A673 (cell line): ENCODE data around the gene C1QTNF9.

Experiments
- CTCF ChIP-seq: fragments of 300-800, 200-600 bp; sonication (generic); conservative IDR thresholded peaks from 2 replicates; pipeline ENCODE4 v1.5.1; 2017; ENCODE audit warnings: low read depth, mild to moderate bottlenecking, antibody characterized with exemption, low read length, moderate library complexity, mixed read lengths
- EZH2 ChIP-seq: fragments of 200-600 bp; sonication (generic); IDR thresholded peaks from 2 replicates; pipeline ENCODE4 v1.6.1; 2017; ENCODE audit warnings: borderline replicate concordance, low read depth, mild to moderate bottlenecking, mixed read lengths, antibody characterized with exemption, low read length; ENCODE audit not compliant: poor library complexity, severe bottlenecking

GRCh38 chr13:24261566-24261965, 47.8 kb upstream of the C1QTNF9 start:
- TF ChIP-seq CTCF: no peak
- no peak for TF ChIP-seq EZH2
